Astrocyte (in vitro differentiated cells and primary cell): ENCODE data around the gene MAN1A1. TPM values are rescaled to one million over a fixed set of nuclear protein-coding genes. Genes with fewer than 3 reads are reported as not detected.

ENCODE experiments used
- DNase-seq: peaks from one replicate; pipeline ENCODE4 v3.0.0-alpha.2; 2010; ENCODE audit warnings: low read depth
- FAIRE-seq: peaks from 2 replicates; lab custom pipeline; 2011; peaks lifted over from hg19 to GRCh38; lab: Jason Lieb, UNC
- H2AFZ ChIP-seq: 2 replicates; pipeline ENCODE4 v1.6.0; 2012; ENCODE audit warnings: low read depth, low read length, inconsistent platforms
- H3K27ac ChIP-seq: 2 replicates; pipeline ENCODE4 v1.5.1; 2011; ENCODE audit warnings: low read depth, low read length, inconsistent platforms
- H3K27me3 ChIP-seq: 2 replicates; pipeline ENCODE4 v1.6.0; 2011; ENCODE audit warnings: low read length, inconsistent platforms; ENCODE audit not compliant: insufficient read depth
- H3K36me3 ChIP-seq: 2 replicates; pipeline ENCODE4 v1.5.1; 2011; ENCODE audit warnings: low read length, inconsistent platforms; ENCODE audit not compliant: insufficient read depth
- H3K4me1 ChIP-seq: 2 replicates; pipeline ENCODE4 v1.5.1; 2011; ENCODE audit warnings: low read length, inconsistent platforms; ENCODE audit not compliant: insufficient read depth
- H3K4me2 ChIP-seq: 2 replicates; pipeline ENCODE4 v1.6.0; 2012; ENCODE audit warnings: low read length, inconsistent platforms
- H3K4me3 ChIP-seq: 2 replicates; pipeline ENCODE4 v1.5.1; 2011; ENCODE audit warnings: low read depth, mild to moderate bottlenecking, low read length, inconsistent platforms; ENCODE audit not compliant: insufficient read depth
- H3K79me2 ChIP-seq: 2 replicates; pipeline ENCODE4 v1.6.0; 2012; ENCODE audit warnings: mild to moderate bottlenecking, low read length, inconsistent platforms; ENCODE audit not compliant: insufficient read depth
- H3K9ac ChIP-seq: 2 replicates; pipeline ENCODE4 v1.6.0; 2012; ENCODE audit warnings: mild to moderate bottlenecking, low read length, inconsistent platforms
- H3K9me3 ChIP-seq: 2 replicates; pipeline ENCODE4 v1.5.1; 2012; ENCODE audit warnings: low read depth, mild to moderate bottlenecking, low read length, inconsistent platforms; ENCODE audit not compliant: insufficient read depth
- H4K20me1 ChIP-seq: 2 replicates; pipeline ENCODE4 v1.6.0; 2012; ENCODE audit warnings: low read length, inconsistent platforms; ENCODE audit not compliant: insufficient read depth
- H3K27ac Mint-ChIP-seq: one replicate; pipeline ENCODE4 v1.8.0; 2021; ENCODE audit warnings: mild to moderate bottlenecking, mixed read lengths; ENCODE audit not compliant: unreplicated experiment
- H3K27me3 Mint-ChIP-seq: one replicate; pipeline ENCODE4 v1.8.0; 2021; ENCODE audit warnings: low read depth, mixed read lengths; ENCODE audit not compliant: unreplicated experiment
- H3K36me3 Mint-ChIP-seq: one replicate; pipeline ENCODE4 v1.8.0; 2021; ENCODE audit warnings: low read depth, mixed read lengths; ENCODE audit not compliant: unreplicated experiment
- H3K4me1 Mint-ChIP-seq: one replicate; pipeline ENCODE4 v1.8.0; 2021; ENCODE audit warnings: low read depth, mixed read lengths; ENCODE audit not compliant: unreplicated experiment
- H3K4me3 Mint-ChIP-seq: one replicate; pipeline ENCODE4 v1.8.0; 2021; ENCODE audit warnings: mild to moderate bottlenecking, moderate library complexity, mixed read lengths; ENCODE audit not compliant: unreplicated experiment
- H3K9me3 Mint-ChIP-seq: one replicate; pipeline ENCODE4 v1.8.0; 2021; ENCODE audit warnings: mild to moderate bottlenecking, mixed read lengths; ENCODE audit not compliant: unreplicated experiment
- EZH2 ChIP-seq: IDR thresholded peaks from 2 replicates; pipeline ENCODE4 v1.6.1; 2012; ENCODE audit warnings: mild to moderate bottlenecking, low read length, inconsistent platforms; ENCODE audit not compliant: insufficient read depth
- total RNA-seq: library from RNA; stranded (reverse); gene quantifications from 2 replicates; pipeline ENCODE4 v1.2.1, GENCODE V29; 2021
- TF ChIP-seq, protein P1 (sequence below): IDR thresholded peaks from 2 replicates; pipeline ENCODE4 v1.5.1; 2011; ENCODE audit warnings: low read depth, mild to moderate bottlenecking, inconsistent platforms, low read length, moderate library complexity; ENCODE audit not compliant: insufficient read depth

The MAN1A1 gene
- total RNA-seq, 1 donor from 2014 or later = 11.7 TPM

DNA sequence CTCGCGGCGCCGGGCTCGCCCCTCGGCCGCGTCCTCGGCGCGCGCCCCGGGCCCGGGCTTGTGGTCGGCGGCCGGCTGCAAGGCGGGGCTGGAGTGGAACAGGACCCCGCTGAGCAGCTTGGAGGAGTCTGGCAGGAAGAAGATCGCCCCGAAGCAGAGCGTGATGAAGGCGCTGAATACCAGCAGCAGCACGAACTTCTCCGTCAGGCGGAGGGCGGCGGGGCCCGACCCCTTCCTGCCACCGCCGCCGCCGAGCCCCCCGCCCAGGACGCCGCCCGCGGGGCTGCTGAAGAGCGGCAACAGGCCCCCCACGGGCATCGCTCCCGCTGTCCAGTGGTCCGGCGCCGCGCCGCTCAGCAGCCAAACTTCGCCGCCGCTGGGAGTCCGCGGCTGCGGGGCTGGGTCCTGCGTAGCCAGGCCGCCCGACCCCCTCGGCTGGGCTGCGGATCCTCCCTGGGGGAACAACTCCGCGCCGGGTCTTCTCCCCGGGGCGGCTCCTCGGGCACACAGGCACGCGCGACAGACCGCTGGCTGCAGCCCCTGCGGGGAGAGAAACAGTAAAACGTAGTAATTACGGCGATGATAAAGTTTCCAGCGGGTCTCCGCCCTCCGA lies 707 bp downstream of the MAN1A1 start:
- Mint-ChIP-seq H3K4me3 (peak overlapping the region; percentile 83), H3K9me3 (no peaks in the 10 kb centered on the region), H3K27ac (no peak overlapping the region), H3K36me3 (no peaks in the 10 kb centered on the region), H3K4me1 (no peaks in the 10 kb centered on the region), H3K27me3 (no peaks in the 10 kb centered on the region)
- H3K4me2 ChIP-seq = peak overlapping the region; percentile 89
- no peak for TF ChIP-seq EZH2
- TF ChIP-seq, protein P1, sequence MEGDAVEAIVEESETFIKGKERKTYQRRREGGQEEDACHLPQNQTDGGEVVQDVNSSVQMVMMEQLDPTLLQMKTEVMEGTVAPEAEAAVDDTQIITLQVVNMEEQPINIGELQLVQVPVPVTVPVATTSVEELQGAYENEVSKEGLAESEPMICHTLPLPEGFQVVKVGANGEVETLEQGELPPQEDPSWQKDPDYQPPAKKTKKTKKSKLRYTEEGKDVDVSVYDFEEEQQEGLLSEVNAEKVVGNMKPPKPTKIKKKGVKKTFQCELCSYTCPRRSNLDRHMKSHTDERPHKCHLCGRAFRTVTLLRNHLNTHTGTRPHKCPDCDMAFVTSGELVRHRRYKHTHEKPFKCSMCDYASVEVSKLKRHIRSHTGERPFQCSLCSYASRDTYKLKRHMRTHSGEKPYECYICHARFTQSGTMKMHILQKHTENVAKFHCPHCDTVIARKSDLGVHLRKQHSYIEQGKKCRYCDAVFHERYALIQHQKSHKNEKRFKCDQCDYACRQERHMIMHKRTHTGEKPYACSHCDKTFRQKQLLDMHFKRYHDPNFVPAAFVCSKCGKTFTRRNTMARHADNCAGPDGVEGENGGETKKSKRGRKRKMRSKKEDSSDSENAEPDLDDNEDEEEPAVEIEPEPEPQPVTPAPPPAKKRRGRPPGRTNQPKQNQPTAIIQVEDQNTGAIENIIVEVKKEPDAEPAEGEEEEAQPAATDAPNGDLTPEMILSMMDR = no peak
- no peaks in the 10 kb centered on the region for H3K9me3 ChIP-seq
- FAIRE-seq (no peak), DNase-seq (peak; percentile 20)
- H3K27ac ChIP-seq = peak overlapping the region; percentile 59
- H3K79me2 ChIP-seq = peaks cover 8% of the 10 kb centered on the region
- H3K9ac ChIP-seq = peak overlapping the region; percentile 90
- H3K4me3 ChIP-seq = peak overlapping the region; percentile 80
- peaks cover 11% of the 10 kb centered on the region for H3K4me1 ChIP-seq
- no peaks in the 10 kb centered on the region for H3K36me3 ChIP-seq
- peak overlapping the region; percentile 93 for H2AFZ ChIP-seq
- peaks cover 8% of the 10 kb centered on the region for H4K20me1 ChIP-seq
- no peaks in the 10 kb centered on the region for H3K27me3 ChIP-seq

GRCh38 chr6:119348096-119348747 lies 1.3 kb downstream of the MAN1A1 start:
- peak overlapping the region; percentile 89 for H3K4me2 ChIP-seq
- peak overlapping the region; percentile 90 for H3K9ac ChIP-seq
- H3K9me3 Mint-ChIP-seq = no peaks in the 10 kb centered on the region
- peaks cover 11% of the 10 kb centered on the region for H3K4me1 ChIP-seq
- no peaks in the 10 kb centered on the region for H3K36me3 ChIP-seq
- peak overlapping the region; percentile 80 for H3K4me3 ChIP-seq
- peaks cover 8% of the 10 kb centered on the region for H3K79me2 ChIP-seq
- H3K9me3 ChIP-seq = no peaks in the 10 kb centered on the region
- DNase-seq (no peak), FAIRE-seq (no peak)
- H3K27me3 Mint-ChIP-seq = no peaks in the 10 kb centered on the region
- H3K27ac Mint-ChIP-seq = no peak overlapping the region
- no peak for TF ChIP-seq EZH2
- TF ChIP-seq, protein P1 = no peak
- peak overlapping the region; percentile 59 for H3K27ac ChIP-seq
- peaks cover 8% of the 10 kb centered on the region for H4K20me1 ChIP-seq
- no peaks in the 10 kb centered on the region for H3K36me3 Mint-ChIP-seq
- H3K4me1 Mint-ChIP-seq = no peaks in the 10 kb centered on the region
- H2AFZ ChIP-seq = peak overlapping the region; percentile 93
- peak overlapping the region; percentile 83 for H3K4me3 Mint-ChIP-seq
- no peaks in the 10 kb centered on the region for H3K27me3 ChIP-seq
